ENCODE measurements around the gene UACA. TPM values are rescaled to one million over a fixed set of nuclear protein-coding genes. Genes with fewer than 3 reads are reported as not detected.
A peak's percentile ranks its signal among the peaks of the same experiment; 100 is the strongest.

UACA gene
- total and polyA plus RNA-seq, 2 of the 8 experiments (the other 6 are each of a cell fraction or from before 2014, with no cell fraction given): 28.6 to 38.9 TPM

GRCh38 chr15:70762469-70763119, 764 bp downstream of the UACA start:
- H2BK12ac ChIP-seq (ENCODE audit: low read depth, low read length): no peak overlapping the region
- H3K9ac ChIP-seq (replicated peaks in 1 of 4; ENCODE audit: extremely low read depth in 1 of 4, low read depth in 3 of 4, low read length in 3 of 4): peak overlapping the region; percentile 52 to 59 (median 54); a peak in 6 of 7 replicates
- H4K91ac ChIP-seq (replicated peaks; ENCODE audit: insufficient read length, low read length): no peak overlapping the region
- H2BK5ac ChIP-seq (ENCODE audit: low read depth, low read length): no peak overlapping the region
- POLR2A ChIA-PET (ENCODE audit: partially characterized antibody): no interaction called here
- H3K27me3 ChIP-seq (replicated peaks in 1 of 4; ENCODE audit: control insufficient read depth in 3 of 4, extremely low read depth in 1 of 4, insufficient read depth in 3 of 4, low read length in 3 of 4): no peaks in the 10 kb centered on the region
- CTCF ChIA-PET (ENCODE audit: partially characterized antibody): interaction anchor here (0.9 kb wide), 1 partner anchor 49 kb away, joined by 6 read pairs; no protein-coding TSS in a partner anchor
- H2BK15ac ChIP-seq (ENCODE audit: low read length): no peak overlapping the region
- H3K4me1 ChIP-seq (replicated peaks in 1 of 4; ENCODE audit: control insufficient read depth in 3 of 4, insufficient read depth in 4 of 4, low read length in 3 of 4): peaks cover 0 to 3% (median 2%) of the 10 kb centered on the region in 4 experiments; a peak in 6 of 7 replicates
- WGBS, 2 experiments (ENCODE audit: extremely low coverage in 1 of 2, insufficient coverage in 1 of 2, insufficient read length in 1 of 2, insufficient replicate concordance in 2 of 2, low coverage in 1 of 2, low lambda C conversion rate in 2 of 2, missing lambda C conversion rate in 1 of 2): 4% methylated on average over 38 of the region's 45 CpGs; no CpG with 5 or more reads in 1 of the 2 experiments
- H3K23me2 ChIP-seq (ENCODE audit: low read depth, low read length): peaks cover 5% of the 10 kb centered on the region; the same call in 1 of the 2 replicates
- H3K14ac ChIP-seq (ENCODE audit: insufficient read length): no peak overlapping the region
- no peak for FAIRE-seq
- no peaks in the 10 kb centered on the region for H4K20me1 ChIP-seq (replicated peaks in 1 of 2; ENCODE audit: control insufficient read depth in 1 of 2, insufficient read depth in 2 of 2, low read length in 2 of 2)
- no peaks in the 10 kb centered on the region for H3K79me1 ChIP-seq (ENCODE audit: low read depth, low read length)
- peak overlapping the region; percentile 84 to 85 for H3K4me2 ChIP-seq (ENCODE audit: insufficient read depth in 1 of 2, low read depth in 2 of 2, low read length in 2 of 2)
- no peak overlapping the region for H4K5ac ChIP-seq (ENCODE audit: insufficient read length, low read depth, low read length)
- H2AK5ac ChIP-seq (ENCODE audit: low read depth, low read length): no peak overlapping the region
- TF ChIP-seq EP300 (IDR thresholded peaks at IDR 0.05; ENCODE audit: borderline replicate concordance in 1 of 2, low read depth in 2 of 2, low read length in 2 of 2) (no peak), ASH2L (IDR thresholded peaks at IDR 0.05; ENCODE audit: low read length) (peak; percentile 85), FOSL1 (IDR thresholded peaks at IDR 0.05; ENCODE audit: insufficient read depth, low read depth, low read length) (no peak), SIN3A (conservative IDR thresholded peaks at IDR 0.05 in 1 of 2, IDR thresholded peaks at IDR 0.05 in 1 of 2; ENCODE audit: low read depth in 1 of 2, low read length in 2 of 2) (peak in 1 of 2 experiments; percentile 66; a peak in 2 of 4 replicates), JUN (IDR thresholded peaks at IDR 0.05; ENCODE audit: low read depth, low read length) (no peak), KDM4A (IDR thresholded peaks at IDR 0.05; ENCODE audit: low read depth, low read length, severe bottlenecking) (peak; percentile 97), BCL11A (IDR thresholded peaks at IDR 0.05; ENCODE audit: low read depth in 2 of 2, low read length in 2 of 2) (no peak), CBX8 (IDR thresholded peaks at IDR 0.05; ENCODE audit: borderline replicate concordance, low read depth, low read length) (no peak), RAD21 (IDR thresholded peaks at IDR 0.05 in 1 of 2, conservative IDR thresholded peaks at IDR 0.05 in 1 of 2; ENCODE audit: low read depth in 2 of 2, low read length in 2 of 2) (no peak)
- peak overlapping the region; percentile 53; the same call in 1 of the 2 replicates for H3K18ac ChIP-seq (ENCODE audit: extremely low read depth, low read length)
- peak overlapping the region; percentile 74 to 84 (median 80) for H3K4me3 ChIP-seq (ENCODE audit: extremely low read depth in 1 of 4, insufficient read depth in 2 of 4, low read depth in 3 of 4, low read length in 4 of 4)
- H3K4ac ChIP-seq (replicated peaks; ENCODE audit: insufficient read length, low read depth, low read length): no peak overlapping the region
- H3K9me3 ChIP-seq (ENCODE audit: insufficient read depth in 2 of 2, low read depth in 1 of 2, low read length in 1 of 2): no peaks in the 10 kb centered on the region
- peaks cover 0 to 12% of the 10 kb centered on the region in 2 experiments; a peak in 2 of 4 replicates for H3K79me2 ChIP-seq (ENCODE audit: control insufficient read depth in 1 of 2, insufficient read depth in 2 of 2, low read length in 2 of 2)
- H3K36me3 ChIP-seq (ENCODE audit: control insufficient read depth in 2 of 4, insufficient read depth in 4 of 4, low read length in 3 of 4): no peaks in the 10 kb centered on the region
- peak in 1 of 2 experiments; percentile 67 for DNase-seq (ENCODE audit: low read depth in 1 of 2, low spot score in 2 of 2)
- H3K56ac ChIP-seq (replicated peaks; ENCODE audit: insufficient read length, low read depth, low read length): no peak overlapping the region
- no peak overlapping the region for H3K23ac ChIP-seq (ENCODE audit: insufficient read length)
- H4K8ac ChIP-seq (ENCODE audit: extremely low read depth, insufficient read depth, low read length): peak overlapping the region; percentile 20; the same call in 1 of the 2 replicates
- H2BK120ac ChIP-seq (replicated peaks; ENCODE audit: low read depth, low read length): no peak overlapping the region
- H2AFZ ChIP-seq (ENCODE audit: low read length): no peak overlapping the region; the same call in 1 of the 2 replicates
- H2BK20ac ChIP-seq (ENCODE audit: low read length): no peak overlapping the region
- H3K27ac ChIP-seq (ENCODE audit: low read depth, low read length): no peak overlapping the region
